GM12878 (cell line): ENCODE measurements around the gene CD93.

ENCODE experiments used
- EZH2 ChIP-seq: IDR thresholded peaks from 2 replicates; pipeline ENCODE4 v1.6.1; 2012; ENCODE audit warnings: low read depth, mild to moderate bottlenecking, control low read depth, inconsistent platforms, low read length, borderline replicate concordance; ENCODE audit not compliant: control insufficient read depth
- HDAC2 ChIP-seq: fragments of 200-600 bp; sonication (generic); IDR thresholded peaks from 2 replicates; pipeline ENCODE4 v1.6.1; 2017
- HDAC6 ChIP-seq: fragments of 200-600 bp; sonication (generic); IDR thresholded peaks from one replicate; pipeline ENCODE4 v1.8.0; 2017; ENCODE audit warnings: antibody characterized with exemption; ENCODE audit not compliant: unreplicated experiment
- MEF2A ChIP-seq: IDR thresholded peaks from 2 replicates; pipeline ENCODE4 v1.6.1; 2011; ENCODE audit warnings: low read depth, mild to moderate bottlenecking, low read length, moderate library complexity; ENCODE audit not compliant: insufficient read depth
- NFIC ChIP-seq: IDR thresholded peaks from 2 replicates; pipeline ENCODE4 v1.6.1; 2012; ENCODE audit warnings: low read depth, mild to moderate bottlenecking, inconsistent platforms, low read length, moderate library complexity
- POLR2A ChIP-seq: IDR thresholded peaks from 2 replicates; pipeline ENCODE4 v1.6.1; 2011; ENCODE audit warnings: low read depth, mild to moderate bottlenecking, low read length
- TAF1 ChIP-seq: IDR thresholded peaks from 2 replicates; pipeline ENCODE4 v1.6.1; 2011; ENCODE audit warnings: mild to moderate bottlenecking, low read depth, low read length, borderline replicate concordance
- WRNIP1 ChIP-seq: IDR thresholded peaks from 2 replicates; pipeline ENCODE4 v1.6.1; 2011; ENCODE audit warnings: low read depth, low read length, improper control_type of control experiment, borderline replicate concordance
- ZNF622 ChIP-seq: fragments of 450-650 bp; IDR thresholded peaks from 2 replicates; pipeline ENCODE4 v1.6.1; 2017; ENCODE audit warnings: mild to moderate bottlenecking, inconsistent platforms
- TF ChIP-seq, protein P1 (sequence below): fragments of 450-650 bp; IDR thresholded peaks from 2 replicates; pipeline ENCODE4 v1.6.1; 2014; ENCODE audit warnings: mild to moderate bottlenecking
- TF ChIP-seq, protein P2 (sequence below): IDR thresholded peaks from 2 replicates; pipeline ENCODE4 v1.6.1; 2011; ENCODE audit warnings: low read depth, low read length, improper control_type of control experiment, borderline replicate concordance
- TF ChIP-seq, protein P3 (sequence below), 3 experiments: IDR thresholded peaks in 2 of 3; conservative IDR thresholded peaks in 1 of 3; 2 replicates each; pipeline ENCODE4 v1.5.1; 2011; ENCODE audit warnings: low read depth in 3 of 3, low read length in 3 of 3, mild to moderate bottlenecking in 3 of 3, control low read depth in 2 of 3, moderate library complexity in 2 of 3, inconsistent platforms in 1 of 3, mixed read lengths in 1 of 3; ENCODE audit not compliant: control insufficient read depth in 2 of 3, insufficient read depth in 1 of 3; ENCODE audit errors: extremely low read depth in 1 of 3

DNA sequence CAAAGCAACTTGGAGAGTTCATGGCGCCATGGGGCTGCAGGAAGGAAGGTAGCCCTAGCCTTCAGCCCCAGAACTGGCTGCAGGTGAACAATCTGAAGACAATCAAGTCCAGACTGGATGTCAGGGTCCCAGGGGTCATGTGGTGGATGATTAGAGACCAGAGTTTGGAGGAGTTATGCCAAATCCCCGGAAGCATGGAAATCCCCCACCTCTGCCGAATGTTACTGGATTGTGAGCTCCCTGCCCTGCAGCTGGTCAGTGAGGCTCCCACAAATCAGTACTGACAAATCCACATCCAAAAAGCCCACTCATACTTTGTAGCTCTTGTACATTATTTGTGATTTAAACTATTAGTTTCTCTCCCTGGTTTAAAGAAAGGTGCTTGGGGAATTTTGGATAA lies 21.3 kb upstream of the CD93 start:
- TF ChIP-seq WRNIP1 (no peak), ZNF622 (no peak), HDAC6 (no peak), TAF1 (no peak), NFIC (no peak), EZH2 (no peak), HDAC2 (no peak), POLR2A (no peak), MEF2A (no peak)
- TF ChIP-seq, protein P1, sequence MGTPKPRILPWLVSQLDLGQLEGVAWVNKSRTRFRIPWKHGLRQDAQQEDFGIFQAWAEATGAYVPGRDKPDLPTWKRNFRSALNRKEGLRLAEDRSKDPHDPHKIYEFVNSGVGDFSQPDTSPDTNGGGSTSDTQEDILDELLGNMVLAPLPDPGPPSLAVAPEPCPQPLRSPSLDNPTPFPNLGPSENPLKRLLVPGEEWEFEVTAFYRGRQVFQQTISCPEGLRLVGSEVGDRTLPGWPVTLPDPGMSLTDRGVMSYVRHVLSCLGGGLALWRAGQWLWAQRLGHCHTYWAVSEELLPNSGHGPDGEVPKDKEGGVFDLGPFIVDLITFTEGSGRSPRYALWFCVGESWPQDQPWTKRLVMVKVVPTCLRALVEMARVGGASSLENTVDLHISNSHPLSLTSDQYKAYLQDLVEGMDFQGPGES: no peak
- TF ChIP-seq, protein P2, sequence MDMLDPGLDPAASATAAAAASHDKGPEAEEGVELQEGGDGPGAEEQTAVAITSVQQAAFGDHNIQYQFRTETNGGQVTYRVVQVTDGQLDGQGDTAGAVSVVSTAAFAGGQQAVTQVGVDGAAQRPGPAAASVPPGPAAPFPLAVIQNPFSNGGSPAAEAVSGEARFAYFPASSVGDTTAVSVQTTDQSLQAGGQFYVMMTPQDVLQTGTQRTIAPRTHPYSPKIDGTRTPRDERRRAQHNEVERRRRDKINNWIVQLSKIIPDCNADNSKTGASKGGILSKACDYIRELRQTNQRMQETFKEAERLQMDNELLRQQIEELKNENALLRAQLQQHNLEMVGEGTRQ: no peak
- TF ChIP-seq, protein P3, sequence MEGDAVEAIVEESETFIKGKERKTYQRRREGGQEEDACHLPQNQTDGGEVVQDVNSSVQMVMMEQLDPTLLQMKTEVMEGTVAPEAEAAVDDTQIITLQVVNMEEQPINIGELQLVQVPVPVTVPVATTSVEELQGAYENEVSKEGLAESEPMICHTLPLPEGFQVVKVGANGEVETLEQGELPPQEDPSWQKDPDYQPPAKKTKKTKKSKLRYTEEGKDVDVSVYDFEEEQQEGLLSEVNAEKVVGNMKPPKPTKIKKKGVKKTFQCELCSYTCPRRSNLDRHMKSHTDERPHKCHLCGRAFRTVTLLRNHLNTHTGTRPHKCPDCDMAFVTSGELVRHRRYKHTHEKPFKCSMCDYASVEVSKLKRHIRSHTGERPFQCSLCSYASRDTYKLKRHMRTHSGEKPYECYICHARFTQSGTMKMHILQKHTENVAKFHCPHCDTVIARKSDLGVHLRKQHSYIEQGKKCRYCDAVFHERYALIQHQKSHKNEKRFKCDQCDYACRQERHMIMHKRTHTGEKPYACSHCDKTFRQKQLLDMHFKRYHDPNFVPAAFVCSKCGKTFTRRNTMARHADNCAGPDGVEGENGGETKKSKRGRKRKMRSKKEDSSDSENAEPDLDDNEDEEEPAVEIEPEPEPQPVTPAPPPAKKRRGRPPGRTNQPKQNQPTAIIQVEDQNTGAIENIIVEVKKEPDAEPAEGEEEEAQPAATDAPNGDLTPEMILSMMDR (IDR thresholded peaks at IDR 0.05 in 2 of 3, conservative IDR thresholded peaks at IDR 0.05 in 1 of 3; ENCODE audit: control insufficient read depth in 2 of 3, extremely low read depth in 1 of 3, insufficient read depth in 1 of 3, low read depth in 3 of 3, low read length in 3 of 3): no peak
